Upper lobe of left lung (tissue), 6 donors: ENCODE data around the gene HOATZ. TPM values are rescaled to one million over a fixed set of nuclear protein-coding genes. Genes with fewer than 3 reads are reported as not detected.

Experiments
- ATAC-seq, 2 donors: fragments of 200-7000 bp; cut with Tn5 transposase; one replicate each; pipeline ENCODE4 v1.9.1; 2022; ENCODE audit warnings: mild to moderate bottlenecking in 2 of 2, moderate library complexity in 2 of 2; ENCODE audit not compliant: low FRiP score in 2 of 2
- DNase-seq, 2 donors: peaks; one replicate each; pipeline ENCODE4 v3.0.0-alpha.2; 2019 to 2020
- H3K27ac ChIP-seq, 4 donors: fragments of 200-600 bp; sonication (generic); one replicate each; pipeline ENCODE4 v1.5.1; 2016 to 2019
- H3K27me3 ChIP-seq, 4 donors: fragments of 200-600 bp; sonication (generic); one replicate each; pipeline ENCODE4 v1.5.1; 2017 to 2019
- H3K36me3 ChIP-seq, 4 donors: fragments of 200-600 bp; sonication (generic); one replicate each; pipeline ENCODE4 v1.5.1; 2016 to 2019
- H3K4me1 ChIP-seq, 4 donors: fragments of 200-600 bp; sonication (generic); one replicate each; pipeline ENCODE4 v1.5.1; 2018 to 2019
- H3K4me3 ChIP-seq, 4 donors: fragments of 200-600 bp; sonication (generic); one replicate each; pipeline ENCODE4 v1.5.1; 2017 to 2019; ENCODE audit warnings: mild to moderate bottlenecking in 2 of 4, moderate library complexity in 1 of 4
- H3K9me3 ChIP-seq, 4 donors: fragments of 200-600 bp; sonication (generic); one replicate each; pipeline ENCODE4 v1.5.1; 2018 to 2019
- EP300 ChIP-seq, 4 donors: sonication (generic); formaldehyde crosslinking; IDR thresholded peaks; one replicate each; pipeline ENCODE4 v1.5.1; 2017; ENCODE audit warnings: antibody characterized with exemption in 4 of 4, control low read depth in 2 of 4
- POLR2A ChIP-seq, 4 donors: fragments of 450-650 bp; IDR thresholded peaks; one replicate each; pipeline ENCODE4 v1.5.1; 2016 to 2017; ENCODE audit warnings: antibody characterized with exemption in 4 of 4, mild to moderate bottlenecking in 2 of 4
- POLR2AphosphoS5 ChIP-seq, 2 donors: sonication (generic); formaldehyde crosslinking; IDR thresholded peaks; one replicate each; pipeline ENCODE4 v1.5.1; 2017; ENCODE audit warnings: antibody characterized with exemption in 2 of 2
- WGBS, 2 donors: methylation state at CpG; one replicate each; pipeline ENCODE4 v1.1.5; 2017 to 2018; 5-methylcytosine and 5-hydroxymethylcytosine counted together
- total RNA-seq, 6 donors: library from RNA; depleted of rRNA in 4 of 6; stranded (reverse); fragments of >200 nt in 4 of 6; gene quantifications; one replicate each; pipeline versions ENCODE4 v1.1.0 to v1.2.1, GENCODE V29; 2016 to 2021
- TF ChIP-seq, protein P1 (sequence below), 6 experiments: fragments of 450-650 bp in 4 of 6; fragments of 200-600 bp in 2 of 6; sonication (generic) in 2 of 6; IDR thresholded peaks; one replicate each; pipeline ENCODE4 v1.5.1; 2016 to 2019; ENCODE audit warnings: antibody characterized with exemption in 6 of 6
- donor health status: DM: no; HTN: no; CAD: no; lungs with moderate emphysema.
- donor health status: DM: no; HTN: yes; CAD: no; lungs with severe emphysema.

The HOATZ gene
- total RNA-seq, 6 donors from 2014 or later = 0.37 to 59.0 (median 8.1) TPM

- no peaks in the 10 kb centered on the region for H3K9me3 ChIP-seq
- no peaks in the 10 kb centered on the region for H3K4me1 ChIP-seq
- H3K27me3 ChIP-seq = no peaks in the 10 kb centered on the region
- no peak for TF ChIP-seq POLR2A (IDR thresholded peaks at IDR 0.05)
- TF ChIP-seq POLR2AphosphoS5 (IDR thresholded peaks at IDR 0.05) = no peak
- TF ChIP-seq, protein P1, sequence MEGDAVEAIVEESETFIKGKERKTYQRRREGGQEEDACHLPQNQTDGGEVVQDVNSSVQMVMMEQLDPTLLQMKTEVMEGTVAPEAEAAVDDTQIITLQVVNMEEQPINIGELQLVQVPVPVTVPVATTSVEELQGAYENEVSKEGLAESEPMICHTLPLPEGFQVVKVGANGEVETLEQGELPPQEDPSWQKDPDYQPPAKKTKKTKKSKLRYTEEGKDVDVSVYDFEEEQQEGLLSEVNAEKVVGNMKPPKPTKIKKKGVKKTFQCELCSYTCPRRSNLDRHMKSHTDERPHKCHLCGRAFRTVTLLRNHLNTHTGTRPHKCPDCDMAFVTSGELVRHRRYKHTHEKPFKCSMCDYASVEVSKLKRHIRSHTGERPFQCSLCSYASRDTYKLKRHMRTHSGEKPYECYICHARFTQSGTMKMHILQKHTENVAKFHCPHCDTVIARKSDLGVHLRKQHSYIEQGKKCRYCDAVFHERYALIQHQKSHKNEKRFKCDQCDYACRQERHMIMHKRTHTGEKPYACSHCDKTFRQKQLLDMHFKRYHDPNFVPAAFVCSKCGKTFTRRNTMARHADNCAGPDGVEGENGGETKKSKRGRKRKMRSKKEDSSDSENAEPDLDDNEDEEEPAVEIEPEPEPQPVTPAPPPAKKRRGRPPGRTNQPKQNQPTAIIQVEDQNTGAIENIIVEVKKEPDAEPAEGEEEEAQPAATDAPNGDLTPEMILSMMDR (IDR thresholded peaks at IDR 0.05) = no peak
- TF ChIP-seq EP300 (IDR thresholded peaks at IDR 0.05) = no peak
- ATAC-seq = no peak
- 61 to 78% methylated on average over 1 of the region's 1 CpG for WGBS, 2 donors
- no peak for DNase-seq
- no peak overlapping the region for H3K27ac ChIP-seq
- no peak overlapping the region for H3K4me3 ChIP-seq
- no peaks in the 10 kb centered on the region for H3K36me3 ChIP-seq
These were observed 12.0 kb upstream of the HOATZ start for GRCh38 chr11:111502611-111503010.

DNA sequence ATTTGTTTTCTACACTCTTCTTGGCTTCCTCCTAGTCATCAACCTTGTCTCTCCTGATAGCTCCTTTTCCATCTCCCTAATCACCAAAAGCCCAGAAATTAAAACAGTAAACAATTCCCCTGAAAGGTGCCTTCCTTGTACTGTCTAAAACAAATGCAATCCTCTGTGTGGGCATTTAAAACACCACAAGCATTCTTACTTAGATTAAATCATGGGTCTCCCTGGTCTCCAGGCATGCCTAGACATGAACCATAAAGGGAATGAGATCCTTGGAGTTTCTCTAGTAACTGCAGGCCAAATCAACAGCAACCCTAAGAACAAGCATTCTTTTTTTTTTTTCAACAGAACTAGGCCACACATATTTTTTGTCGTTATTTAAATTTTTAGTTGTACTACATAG, 4.3 kb upstream of the HOATZ start:
- TF ChIP-seq, protein P1 (IDR thresholded peaks at IDR 0.05) = no peak
- TF ChIP-seq POLR2A (IDR thresholded peaks at IDR 0.05) (no peak), POLR2AphosphoS5 (IDR thresholded peaks at IDR 0.05) (no peak), EP300 (IDR thresholded peaks at IDR 0.05) (no peak)
- peaks cover 0 to 22% (median 11%) of the 10 kb centered on the region in 4 donors for H3K27me3 ChIP-seq
- no peaks in the 10 kb centered on the region for H3K9me3 ChIP-seq
- no peak overlapping the region for H3K4me3 ChIP-seq
- ATAC-seq = no peak
- no peak overlapping the region for H3K27ac ChIP-seq
- DNase-seq = no peak
- peaks cover 11 to 21% (median 17%) of the 10 kb centered on the region in 4 donors for H3K4me1 ChIP-seq
- 91 to 100% methylated on average over 1 of the region's 1 CpG for WGBS, 2 donors
- no peaks in the 10 kb centered on the region for H3K36me3 ChIP-seq

- Histone ChIP-seq H3K27me3 (peaks cover 0 to 22% (median 11%) of the 10 kb centered on the region in 4 donors), H3K9me3 (no peaks in the 10 kb centered on the region), H3K27ac (no peak within 1 kb of the TSS), H3K36me3 (no peaks in the 10 kb centered on the region), H3K4me1 (peaks cover 11 to 21% (median 17%) of the 10 kb centered on the region in 4 donors), H3K4me3 (peak within 1 kb of the TSS in 3 of 4 donors; percentile 37 to 52 (median 44))
- TF ChIP-seq POLR2A (IDR thresholded peaks at IDR 0.05) = no peak
- TF ChIP-seq, protein P1 (IDR thresholded peaks at IDR 0.05) = no peak
- no peak for TF ChIP-seq POLR2AphosphoS5 (IDR thresholded peaks at IDR 0.05)
- no peak for TF ChIP-seq EP300 (IDR thresholded peaks at IDR 0.05)
- peak; percentile 30 to 68 for ATAC-seq
- 5 to 6% methylated on average over 31 to 76 of the region's 90 CpGs for WGBS, 2 donors
- peak in 1 of 2 donors; percentile 81 for DNase-seq
These were observed 2.0 kb upstream of the HOATZ start, which contains the start of gene BTG4 for GRCh38 chr11:111512296-111513239. BTG4 (minus strand) TSS chr11:111512386; CDS start chr11:111498776, 13,610 bp downstream.

DNA sequence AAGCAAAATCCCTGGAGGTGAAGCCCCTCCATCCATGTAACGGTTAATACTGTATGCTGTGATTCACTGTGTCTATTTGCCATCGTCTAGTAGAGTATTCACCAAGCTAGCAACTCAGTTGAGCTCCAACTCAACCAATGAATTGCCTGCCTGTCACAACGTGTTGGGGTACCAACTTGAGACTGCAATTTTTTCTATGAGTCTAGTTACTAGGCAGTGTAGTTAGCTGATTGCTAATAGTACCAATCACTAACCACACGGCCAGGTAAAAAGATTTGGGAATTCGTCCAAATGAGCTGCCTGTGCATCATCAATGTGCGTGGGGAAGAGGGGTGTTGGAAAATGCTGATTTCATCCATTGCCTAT, 1.4 kb upstream of the HOATZ start:
- no peaks in the 10 kb centered on the region for H3K36me3 ChIP-seq
- H3K27ac ChIP-seq = no peak overlapping the region
- WGBS, 2 donors = 34 to 35% methylated on average over 6 of the region's 6 CpGs
- H3K27me3 ChIP-seq = peaks cover 0 to 22% (median 11%) of the 10 kb centered on the region in 4 donors
- peak overlapping the region in 2 of 4 donors; percentile 37 to 52 for H3K4me3 ChIP-seq
- ATAC-seq (peak in 1 of 2 donors; percentile 15), DNase-seq (no peak)
- TF ChIP-seq POLR2A (IDR thresholded peaks at IDR 0.05) = no peak
- TF ChIP-seq, protein P1 (IDR thresholded peaks at IDR 0.05) = no peak
- no peaks in the 10 kb centered on the region for H3K9me3 ChIP-seq
- H3K4me1 ChIP-seq = peaks cover 11 to 21% (median 17%) of the 10 kb centered on the region in 4 donors
